ENCODE data around the gene SSC5D. TPM values are rescaled to one million over a fixed set of nuclear protein-coding genes. Genes with fewer than 3 reads are reported as not detected.

Gene SSC5D
- total RNA-seq, 1 experiment from 2014 or later = 1.5 TPM

GRCh38 chr19:55554741-55555152 is 66.5 kb downstream of the SSC5D start:
- H3K79me2 ChIP-seq (ENCODE audit: insufficient read depth, low read length) = no peaks in the 10 kb centered on the region
- ChIA-PET POLR2A (no interaction called here), RAD21 (ENCODE audit: low non-redundant PET in 1 of 2, low total read pairs in 2 of 2, uncharacterized antibody in 2 of 2, unreplicated experiment in 2 of 2) (no interaction called here), CTCF (no interaction called here)
- no peaks in the 10 kb centered on the region for H3K9me3 ChIP-seq (ENCODE audit: control insufficient read depth in 1 of 2, insufficient read depth in 1 of 2, low read depth in 1 of 2, low read length in 2 of 2)
- no peak overlapping the region for H3K4me3 ChIP-seq (replicated peaks in 1 of 2; ENCODE audit: low read depth in 1 of 2, low read length in 2 of 2)
- intact Hi-C loops (cut with micrococcal nuclease) = no loop called here
- BruUV-seq (replicated peaks) = no TSS peak
- no peaks in the 10 kb centered on the region for H3K27me3 ChIP-seq (ENCODE audit: insufficient read depth, low read length)
- no peak overlapping the region for H3K9ac ChIP-seq (ENCODE audit: low read length)
- no peak for TF ChIP-seq FOSL1 (IDR thresholded peaks at IDR 0.05; ENCODE audit: low read depth)
- TF ChIP-seq SRF (IDR thresholded peaks at IDR 0.05; ENCODE audit: low read depth) = no peak
- no peak for TF ChIP-seq ZFX (IDR thresholded peaks at IDR 0.05)
- TF ChIP-seq CEBPB (IDR thresholded peaks at IDR 0.05; ENCODE audit: low read depth) = no peak
- TF ChIP-seq JUND (IDR thresholded peaks at IDR 0.05) = no peak
- no peak for TF ChIP-seq EZH2phosphoT487 (IDR thresholded peaks at IDR 0.05; ENCODE audit: borderline replicate concordance)
- TF ChIP-seq SP1 (IDR thresholded peaks at IDR 0.05; ENCODE audit: low read depth) = no peak
- DNase-seq (ENCODE audit: low read depth, low spot score) (no peak), ATAC-seq (no peak)
- H4K20me1 ChIP-seq (ENCODE audit: insufficient read depth) = no peaks in the 10 kb centered on the region
- no peak overlapping the region for H2AFZ ChIP-seq (ENCODE audit: low read depth, low read length, poor library complexity, severe bottlenecking)
- no peak overlapping the region; the same call in 1 of the 2 replicates for H3K27ac ChIP-seq (ENCODE audit: low read depth, low read length)
- H3K4me1 ChIP-seq (ENCODE audit: control insufficient read depth in 1 of 2, insufficient read depth in 2 of 2, low read length in 2 of 2) = peaks cover 13 to 30% of the 10 kb centered on the region in 2 experiments
- H3K4me2 ChIP-seq (ENCODE audit: low read length) = no peak overlapping the region
- H3K36me3 ChIP-seq (ENCODE audit: control insufficient read depth in 1 of 2, insufficient read depth in 2 of 2, low read length in 2 of 2) = no peaks in the 10 kb centered on the region
- H3K9me2 ChIP-seq (ENCODE audit: insufficient read depth) = no peaks in the 10 kb centered on the region

GRCh38 chr19:55559684-55560083 is 71.4 kb downstream of the SSC5D start:
- no peaks in the 10 kb centered on the region for H3K9me2 ChIP-seq (ENCODE audit: insufficient read depth)
- no peak overlapping the region for H3K4me2 ChIP-seq (ENCODE audit: low read length)
- no peak overlapping the region for H2AFZ ChIP-seq (ENCODE audit: low read depth, low read length, poor library complexity, severe bottlenecking)
- ChIA-PET POLR2A (no interaction called here), RAD21 (ENCODE audit: low non-redundant PET in 1 of 2, low total read pairs in 2 of 2, uncharacterized antibody in 2 of 2, unreplicated experiment in 2 of 2) (no interaction called here), CTCF (no interaction called here)
- peaks cover 0 to 5% of the 10 kb centered on the region in 2 experiments; a peak in 1 of 4 replicates for H3K9me3 ChIP-seq (ENCODE audit: control insufficient read depth in 1 of 2, insufficient read depth in 1 of 2, low read depth in 1 of 2, low read length in 2 of 2)
- H3K27ac ChIP-seq (ENCODE audit: low read depth, low read length) = no peak overlapping the region
- intact Hi-C loops (cut with micrococcal nuclease) = no loop called here
- no TSS peak for BruUV-seq (replicated peaks)
- no peak overlapping the region for H3K4me3 ChIP-seq (replicated peaks in 1 of 2; ENCODE audit: low read depth in 1 of 2, low read length in 2 of 2)
- H3K9ac ChIP-seq (ENCODE audit: low read length) = no peak overlapping the region
- H3K79me2 ChIP-seq (ENCODE audit: insufficient read depth, low read length) = no peaks in the 10 kb centered on the region
- H3K36me3 ChIP-seq (ENCODE audit: control insufficient read depth in 1 of 2, insufficient read depth in 2 of 2, low read length in 2 of 2) = no peaks in the 10 kb centered on the region
- no peaks in the 10 kb centered on the region for H3K4me1 ChIP-seq (ENCODE audit: control insufficient read depth in 1 of 2, insufficient read depth in 2 of 2, low read length in 2 of 2)
- H3K27me3 ChIP-seq (ENCODE audit: insufficient read depth, low read length) = no peaks in the 10 kb centered on the region
- H4K20me1 ChIP-seq (ENCODE audit: insufficient read depth) = no peaks in the 10 kb centered on the region
- ATAC-seq (no peak), DNase-seq (ENCODE audit: low read depth, low spot score) (no peak)
- no peak for TF ChIP-seq REST (IDR thresholded peaks at IDR 0.05; ENCODE audit: low read depth)
- no peak for TF ChIP-seq JUND (IDR thresholded peaks at IDR 0.05)
- no peak for TF ChIP-seq EZH2 (IDR thresholded peaks at IDR 0.05)
- no peak for TF ChIP-seq ELF1 (IDR thresholded peaks at IDR 0.05; ENCODE audit: borderline replicate concordance, low read depth)
- TF ChIP-seq FOSL1 (IDR thresholded peaks at IDR 0.05; ENCODE audit: low read depth) = no peak
- no peak for TF ChIP-seq ZBTB33 (IDR thresholded peaks at IDR 0.05; ENCODE audit: extremely low read depth, insufficient replicate concordance, low read length)
- TF ChIP-seq EZH2phosphoT487 (IDR thresholded peaks at IDR 0.05; ENCODE audit: borderline replicate concordance) = no peak
- no peak for TF ChIP-seq POLR2A (IDR thresholded peaks at IDR 0.05; ENCODE audit: borderline replicate concordance, extremely low read depth, insufficient read depth, insufficient read length)
- no peak for TF ChIP-seq SRF (IDR thresholded peaks at IDR 0.05; ENCODE audit: low read depth)
- TF ChIP-seq RAD21 (IDR thresholded peaks at IDR 0.05; ENCODE audit: low read depth) = no peak
- TF ChIP-seq YY1 (IDR thresholded peaks at IDR 0.05; ENCODE audit: extremely low read depth, insufficient replicate concordance, low read depth, low read length) = no peak
- TF ChIP-seq ZNF274 (IDR thresholded peaks at IDR 0.05; ENCODE audit: low read depth, low read length) = no peak
- TF ChIP-seq CBX3 (IDR thresholded peaks at IDR 0.05; ENCODE audit: low read depth) = no peak
- TF ChIP-seq EGR1 (IDR thresholded peaks at IDR 0.05; ENCODE audit: low read depth) = no peak
- no peak for TF ChIP-seq CEBPB (IDR thresholded peaks at IDR 0.05; ENCODE audit: low read depth)
- TF ChIP-seq POLR2AphosphoS5 (IDR thresholded peaks at IDR 0.05; ENCODE audit: low read depth, low read length) = no peak
